Lung (tissue), 12 donors: ENCODE data around the gene PARD3. TPM values are rescaled to one million over a fixed set of nuclear protein-coding genes. Genes with fewer than 3 reads are reported as not detected.

Experiments
- ATAC-seq: fragments of 200-7000 bp; cut with Tn5 transposase; one replicate; pipeline ENCODE4 v1.9.1; 2020; ENCODE audit warnings: moderate number of reproducible peaks; ENCODE audit not compliant: insufficient read depth, low FRiP score
- DNase-seq, 3 donors: peaks; one replicate each; pipeline ENCODE4 v3.0.0-alpha.2; 2013 to 2017
- H3K27ac ChIP-seq, 2 donors: one replicate each; pipeline ENCODE4 v1.5.1; 2013; ENCODE audit warnings: mild to moderate bottlenecking in 2 of 2, moderate library complexity in 2 of 2, control low read depth in 1 of 2, inconsistent platforms in 1 of 2, low read depth in 1 of 2, low read length in 1 of 2
- H3K27me3 ChIP-seq, 3 donors: one replicate each; pipeline ENCODE4 v1.5.1; 2013; ENCODE audit warnings: low read length in 2 of 3; ENCODE audit not compliant: control insufficient read depth in 3 of 3, insufficient read depth in 3 of 3
- H3K36me3 ChIP-seq, 4 donors: one replicate each; pipeline ENCODE4 v1.5.1; 2013; ENCODE audit warnings: low read length in 4 of 4, mild to moderate bottlenecking in 1 of 4, moderate library complexity in 1 of 4; ENCODE audit not compliant: control insufficient read depth in 4 of 4, insufficient read depth in 4 of 4
- H3K4me1 ChIP-seq, 5 donors: one replicate each; pipeline ENCODE4 v1.5.1; 2013; ENCODE audit warnings: low read length in 5 of 5, mild to moderate bottlenecking in 2 of 5, moderate library complexity in 1 of 5; ENCODE audit not compliant: control insufficient read depth in 5 of 5, insufficient read depth in 5 of 5
- H3K4me3 ChIP-seq: one replicate; pipeline ENCODE4 v1.5.1; 2013; ENCODE audit warnings: mild to moderate bottlenecking, control low read depth, moderate library complexity
- H3K9ac ChIP-seq, 2 donors: one replicate each; pipeline ENCODE4 v1.5.1; 2013; ENCODE audit warnings: low read length in 2 of 2, control low read depth in 1 of 2; ENCODE audit not compliant: insufficient read depth in 1 of 2
- H3K9me3 ChIP-seq, 4 donors: one replicate each; pipeline ENCODE4 v1.5.1; 2013; ENCODE audit warnings: low read length in 3 of 4, mild to moderate bottlenecking in 1 of 4, moderate library complexity in 1 of 4; ENCODE audit not compliant: control insufficient read depth in 4 of 4, insufficient read depth in 3 of 4
- CTCF ChIP-seq: IDR thresholded peaks from 2 replicates; pipeline ENCODE4 v1.5.1; 2012; ENCODE audit warnings: mild to moderate bottlenecking; ENCODE audit errors: control extremely low read depth, extremely low read depth
- WGBS, 2 donors: extraction: QIAGEN DNeasy Blood & Tissue Kit; methylation state at CpG; one replicate each; pipeline ENCODE4 v1.1.7; 2013; 5-methylcytosine and 5-hydroxymethylcytosine counted together
- polyA plus RNA-seq, 2 donors: library from polyadenylated mRNA; stranded (reverse); fragments of 200-250 nt; gene quantifications; one replicate each; pipeline ENCODE4 v1.2.1, GENCODE V29; 2013
- total RNA-seq, 2 donors: library from RNA; depleted of rRNA in 1 of 2; stranded (reverse); fragments of >200 nt in 1 of 2; gene quantifications; one replicate each; pipeline ENCODE4 v1.2.1, GENCODE V29; 2014 to 2021
- donor health status: control.
- donor health status: control.
- donor health status: Bipolar disorder and iron deficiency.
- donor health status: healthy.
- donor health status: DM: yes; HTN: yes; CAD: no.

PARD3 gene
- total and polyA plus RNA-seq, 4 donors = 10.3 to 69.2 (median 27.6) TPM

- Histone ChIP-seq H3K9ac (no peak overlapping the region), H3K27me3 (no peaks in the 10 kb centered on the region), H3K36me3 (peaks cover 0 to 2% (median 0%) of the 10 kb centered on the region in 4 donors), H3K4me1 (peaks cover 2 to 44% (median 11%) of the 10 kb centered on the region in 5 donors), H3K9me3 (no peaks in the 10 kb centered on the region), H3K27ac (no peak overlapping the region), H3K4me3 (no peak overlapping the region)
- TF ChIP-seq CTCF = no peak
- 95 to 96% methylated on average over 25 of the region's 25 CpGs for WGBS, 2 donors
- DNase-seq (no peak), ATAC-seq (no peak)
Observed at GRCh38 chr10:34119456-34119855, 695.6 kb downstream of the PARD3 start.

GRCh38 chr10:34116681-34117271 lies 698.3 kb downstream of the PARD3 start:
- ATAC-seq (no peak), DNase-seq (peak; percentile 61 to 84 (median 73))
- Histone ChIP-seq H3K9ac (no peak overlapping the region), H3K27ac (peak overlapping the region in 1 of 2 donors; percentile 1), H3K4me3 (no peak overlapping the region), H3K9me3 (no peaks in the 10 kb centered on the region), H3K36me3 (peaks cover 0 to 2% (median 0%) of the 10 kb centered on the region in 4 donors), H3K4me1 (peaks cover 2 to 47% (median 11%) of the 10 kb centered on the region in 5 donors), H3K27me3 (no peaks in the 10 kb centered on the region)
- 58 to 78% methylated on average over 16 of the region's 16 CpGs for WGBS, 2 donors
- no peak for TF ChIP-seq CTCF

GRCh38 chr10:34116220-34116641 lies 698.9 kb downstream of the PARD3 start:
- H3K9ac ChIP-seq = no peak overlapping the region
- H3K36me3 ChIP-seq = peaks cover 0 to 3% (median 0%) of the 10 kb centered on the region in 4 donors
- H3K9me3 ChIP-seq = no peaks in the 10 kb centered on the region
- no peak for ATAC-seq
- H3K27ac ChIP-seq = no peak overlapping the region
- H3K4me3 ChIP-seq = no peak overlapping the region
- 41 to 53% methylated on average over 6 of the region's 6 CpGs for WGBS, 2 donors
- H3K4me1 ChIP-seq = peaks cover 2 to 47% (median 8%) of the 10 kb centered on the region in 5 donors
- peak; percentile 85 to 98 (median 98) for DNase-seq
- no peak for TF ChIP-seq CTCF
- no peaks in the 10 kb centered on the region for H3K27me3 ChIP-seq
